ENCODE results near the gene PLIN5. TPM values are rescaled to one million over a fixed set of nuclear protein-coding genes. Genes with fewer than 3 reads are reported as not detected.

The PLIN5 gene
- total and polyA plus RNA-seq, 2 of the 8 experiments (the other 6 are each of a cell fraction or from before 2014, with no cell fraction given) = 2.0 to 2.5 TPM

GRCh38 chr19:4531562-4532165 is 3.4 kb downstream of the PLIN5 start (continued):
- TF ChIP-seq CHD7 (IDR thresholded peaks at IDR 0.05; ENCODE audit: insufficient replicate concordance, low read length) = no peak
- no peak for TF ChIP-seq NRF1 (IDR thresholded peaks at IDR 0.05; ENCODE audit: low read depth, low read length)
- no peak for TF ChIP-seq HDAC6 (IDR thresholded peaks at IDR 0.05; ENCODE audit: low read depth, low read length)
- TF ChIP-seq CREB1 (IDR thresholded peaks at IDR 0.05) = no peak
- no peak for TF ChIP-seq ZNF274 (IDR thresholded peaks at IDR 0.05; ENCODE audit: borderline replicate concordance, extremely low read depth, low read length)
- TF ChIP-seq YY1 (IDR thresholded peaks at IDR 0.05; ENCODE audit: low read depth, low read length) = no peak
- no peak for TF ChIP-seq ATF2 (IDR thresholded peaks at IDR 0.05; ENCODE audit: low read length)
- no peak for TF ChIP-seq BACH1 (IDR thresholded peaks at IDR 0.05; ENCODE audit: low read length)
- no peak for TF ChIP-seq POLR2A (IDR thresholded peaks at IDR 0.05; ENCODE audit: control extremely low read depth in 1 of 2, low read depth in 2 of 2, low read length in 2 of 2)
- TF ChIP-seq SUZ12 (IDR thresholded peaks at IDR 0.05; ENCODE audit: low read length) = no peak
- no peak for TF ChIP-seq RFX5 (IDR thresholded peaks at IDR 0.05; ENCODE audit: borderline replicate concordance, low read depth, low read length)
